IPS DF 4.7 (cell line): ENCODE data around the gene NFIX.

Experiments used
- DNase-seq: peaks from one replicate; pipeline ENCODE4 v3.0.0-alpha.2; 2013; ENCODE audit warnings: low spot score; ENCODE audit errors: extremely low read depth

NFIX gene

DNA sequence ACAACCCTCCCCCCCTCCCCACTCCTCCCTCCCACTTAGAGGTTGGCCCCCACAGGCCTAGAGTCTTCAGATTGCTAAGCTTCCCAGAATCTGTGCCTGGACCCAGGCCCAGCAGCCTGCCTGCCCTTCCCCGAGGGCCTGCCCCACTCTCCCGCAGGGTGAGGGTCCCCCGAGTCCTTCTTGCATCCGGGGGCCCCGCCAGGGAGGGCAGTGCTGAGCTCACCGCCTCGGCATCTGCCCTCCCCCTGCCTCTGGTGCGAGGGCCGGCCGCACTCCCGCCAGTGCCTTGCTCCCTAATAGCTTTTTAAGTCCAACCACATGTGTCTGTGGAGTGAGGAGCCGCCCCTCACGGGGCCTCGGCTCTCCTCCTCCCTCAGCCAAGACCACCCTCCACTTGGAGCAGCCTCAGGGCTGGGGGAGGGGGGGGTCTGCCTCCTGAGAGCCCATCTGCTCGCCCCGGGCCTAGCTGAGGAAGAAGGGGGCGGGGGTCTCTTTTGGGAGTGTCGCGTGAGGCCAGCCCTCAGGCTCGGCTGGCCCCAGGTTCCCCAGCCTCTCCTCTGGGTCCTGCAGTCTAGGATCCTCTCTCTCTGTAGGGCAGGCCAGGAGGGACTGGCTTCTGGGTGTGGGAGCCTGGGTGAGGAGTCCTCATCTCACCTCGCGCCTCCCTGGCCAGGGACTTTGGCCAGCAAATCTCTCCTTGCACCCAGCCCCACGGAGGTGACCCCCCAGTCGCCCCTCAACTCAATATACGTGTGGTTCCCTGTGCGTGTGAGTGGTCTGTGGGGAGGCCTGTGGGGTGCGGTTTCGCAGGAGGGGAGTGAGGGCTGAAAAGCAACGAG, 60.2 kb downstream of the NFIX start:
- DNase-seq: no peak

DNA sequence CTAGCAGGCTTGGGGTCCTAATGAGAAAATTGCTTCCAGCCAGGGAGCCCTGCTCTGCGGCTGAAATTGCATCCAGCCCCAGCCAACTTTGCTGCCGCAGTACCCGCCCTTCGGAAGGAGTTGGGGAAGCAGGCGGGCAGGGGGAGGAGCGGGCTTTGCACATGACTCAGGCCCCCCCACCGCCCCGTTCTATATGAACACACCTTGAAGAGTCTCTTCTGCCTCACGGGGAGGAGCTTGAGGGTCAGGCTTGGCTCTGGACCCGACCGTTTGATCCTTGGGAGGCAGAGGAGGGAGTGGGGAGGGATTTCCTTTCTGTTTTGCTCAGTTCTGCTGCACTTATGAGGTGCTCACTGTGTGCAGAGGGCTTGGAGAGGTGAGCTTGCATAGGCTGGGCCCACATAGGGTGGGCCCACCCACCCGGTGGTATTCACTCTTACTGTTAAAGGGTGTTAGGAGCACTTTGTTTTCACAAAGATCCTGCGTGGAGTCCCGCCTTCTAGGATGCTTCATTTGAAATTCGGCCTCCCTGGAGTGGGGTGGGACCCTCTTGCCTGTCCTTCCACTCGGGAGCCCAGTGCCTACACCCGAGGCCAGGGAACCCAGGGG, 60.9 kb downstream of the NFIX start:
- no peak for DNase-seq

DNA sequence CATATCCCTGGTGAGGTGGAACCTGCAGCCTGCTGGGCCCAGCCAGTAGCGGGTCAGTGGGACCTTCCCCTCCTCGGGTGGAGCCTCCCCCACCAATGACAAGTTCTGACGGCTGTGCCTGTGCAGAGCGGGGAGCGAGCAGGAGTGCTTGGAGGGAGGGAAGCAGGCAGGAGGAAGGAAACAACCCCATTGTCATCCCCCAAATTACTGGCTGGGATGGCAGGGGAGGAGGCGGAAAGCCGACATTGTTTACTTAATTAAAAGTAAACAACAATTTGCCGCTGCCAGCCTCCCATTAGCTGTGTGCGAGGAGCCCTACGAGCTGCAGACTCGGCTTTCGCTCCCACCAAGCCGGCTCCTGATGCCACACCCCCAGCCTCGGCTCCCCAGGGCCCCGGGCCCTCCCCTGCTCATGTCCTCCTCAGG, 61.9 kb downstream of the NFIX start:
- DNase-seq: no peak

DNA sequence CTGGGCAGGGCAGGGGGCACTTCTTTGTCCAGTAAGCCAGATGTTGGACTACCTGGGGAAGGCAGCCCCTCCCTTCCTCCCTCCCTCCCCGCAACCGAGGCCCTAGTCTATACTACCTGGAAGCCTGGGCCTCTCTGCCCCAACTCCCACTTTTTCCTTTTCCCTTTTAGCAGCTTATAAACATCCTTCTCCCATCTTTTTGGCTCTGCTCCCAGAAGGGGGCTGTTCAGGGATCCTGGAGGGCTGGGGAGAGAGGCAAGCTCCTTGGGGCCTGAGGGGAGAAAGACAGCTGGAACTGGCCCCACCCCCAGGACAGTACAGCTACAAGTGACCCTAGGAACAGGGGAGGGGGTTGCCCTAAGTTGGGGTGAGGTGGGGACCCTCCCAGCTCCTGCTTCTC, 62.5 kb downstream of the NFIX start:
- DNase-seq: no peak

DNA sequence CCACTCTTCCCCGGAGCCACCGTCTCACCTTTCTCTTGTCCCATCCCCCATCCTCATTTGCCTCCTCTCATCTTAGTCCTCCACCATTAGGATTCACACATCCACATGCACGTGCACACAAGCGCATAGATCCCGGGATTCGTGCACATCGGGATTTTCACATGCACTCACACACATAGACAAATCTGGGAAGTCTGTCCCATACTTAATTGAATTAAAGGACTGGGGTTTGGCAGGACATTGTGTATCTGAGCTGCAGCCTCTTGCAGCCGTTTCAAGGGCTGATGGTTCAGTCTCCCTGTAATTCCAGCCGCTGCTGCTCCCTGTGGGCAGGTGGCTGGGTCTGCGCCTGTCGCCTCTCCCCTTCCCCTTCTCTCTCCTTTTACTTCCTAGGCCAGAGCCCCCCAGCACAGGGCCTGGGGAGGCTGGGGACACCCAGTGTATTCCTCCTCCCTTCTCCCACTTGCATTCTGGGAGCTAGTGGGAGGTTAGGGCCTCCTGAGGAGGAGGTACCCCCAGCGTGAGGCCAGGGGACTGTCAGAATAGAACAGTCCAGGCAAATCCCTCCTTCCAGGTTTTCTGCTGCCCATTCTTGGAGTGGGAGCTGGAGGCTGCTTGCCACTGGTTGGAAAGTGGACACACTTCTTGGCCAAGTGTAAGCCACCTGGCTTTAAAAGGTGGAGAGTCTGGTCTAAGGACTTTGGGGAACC, 63.8 kb downstream of the NFIX start:
- no peak for DNase-seq

DNA sequence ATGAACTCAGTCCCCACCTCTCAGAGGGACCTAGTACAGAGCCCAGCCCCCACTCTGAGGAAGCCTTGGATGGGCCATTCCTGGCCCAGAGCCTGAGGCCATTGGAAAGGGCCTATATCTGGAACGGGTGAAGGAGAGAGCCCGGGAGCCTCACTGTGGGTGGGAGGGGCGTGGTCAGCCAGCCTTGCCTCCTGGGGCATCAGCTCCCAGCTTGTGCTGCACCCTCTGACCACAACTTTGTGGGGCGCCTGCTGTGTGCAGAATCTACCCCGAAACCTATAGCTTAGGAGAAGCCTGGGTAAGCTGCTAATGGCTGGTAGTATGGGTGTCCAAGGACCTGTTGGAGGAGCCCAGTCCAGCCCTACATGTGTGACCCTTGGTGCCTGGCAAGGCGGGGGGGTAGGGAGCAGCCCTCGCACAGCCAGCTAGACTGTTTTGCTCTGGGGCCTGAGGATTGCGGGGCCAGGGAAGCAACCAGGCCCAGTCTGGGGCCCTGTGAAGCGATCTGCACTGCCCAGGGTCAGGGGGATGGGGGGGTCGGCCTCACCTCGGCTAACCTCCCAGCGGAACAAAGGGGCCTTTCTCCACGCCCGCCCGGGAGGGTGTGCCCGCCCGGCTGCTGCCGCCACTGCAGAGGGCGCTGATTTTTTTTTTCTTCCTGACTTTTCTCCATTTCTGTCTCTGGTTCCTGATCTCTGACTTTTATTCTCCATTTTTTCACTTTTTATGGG, 65.1 kb downstream of the NFIX start:
- DNase-seq: no peak

DNA sequence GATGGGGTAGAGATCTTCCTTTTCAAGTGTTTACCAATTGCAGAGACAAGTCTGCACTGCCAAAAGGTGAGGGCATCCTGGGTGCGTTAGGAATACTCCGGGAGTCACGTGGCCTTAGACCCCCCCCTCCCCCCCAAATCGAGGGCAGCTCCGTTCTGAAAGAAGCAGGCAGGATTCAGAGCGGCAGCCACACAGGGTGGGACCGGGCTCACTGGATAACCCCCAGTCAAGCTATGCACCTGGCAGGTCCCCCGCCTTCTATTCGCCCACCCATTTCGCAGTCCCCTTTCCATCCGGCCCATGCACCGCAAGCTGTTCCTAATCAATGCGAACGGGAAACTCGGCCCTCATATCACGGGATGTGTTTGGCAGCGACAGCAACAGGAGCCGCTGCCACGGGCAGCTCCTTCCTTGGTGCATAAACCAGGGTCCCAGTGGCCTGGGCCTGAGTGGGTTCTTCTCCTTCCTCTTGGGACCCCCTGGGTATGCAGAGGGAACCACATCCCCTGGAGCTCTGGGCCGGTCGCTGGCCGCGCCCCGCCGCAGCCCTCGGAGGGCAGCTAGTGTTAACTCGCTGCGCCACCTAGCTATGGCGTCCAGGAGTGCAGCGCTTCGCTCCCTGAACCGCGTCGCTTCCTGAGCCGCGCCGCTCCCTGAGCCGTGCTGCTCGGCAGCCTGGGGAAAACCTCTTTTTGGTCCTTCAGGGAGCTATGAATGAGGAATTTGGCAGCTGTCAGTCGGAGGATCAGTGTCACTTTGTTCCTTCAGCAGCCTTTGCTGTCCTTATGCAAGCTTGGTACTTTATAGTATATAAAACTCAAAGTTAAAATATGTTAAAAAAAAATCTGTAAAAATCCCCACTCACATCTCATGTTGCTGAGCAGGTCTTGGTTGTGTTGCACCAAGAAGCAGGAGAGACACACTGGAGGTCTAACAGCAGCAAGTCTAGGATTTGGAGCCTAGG, 66.0 kb downstream of the NFIX start:
- peak; percentile 76 for DNase-seq

DNA sequence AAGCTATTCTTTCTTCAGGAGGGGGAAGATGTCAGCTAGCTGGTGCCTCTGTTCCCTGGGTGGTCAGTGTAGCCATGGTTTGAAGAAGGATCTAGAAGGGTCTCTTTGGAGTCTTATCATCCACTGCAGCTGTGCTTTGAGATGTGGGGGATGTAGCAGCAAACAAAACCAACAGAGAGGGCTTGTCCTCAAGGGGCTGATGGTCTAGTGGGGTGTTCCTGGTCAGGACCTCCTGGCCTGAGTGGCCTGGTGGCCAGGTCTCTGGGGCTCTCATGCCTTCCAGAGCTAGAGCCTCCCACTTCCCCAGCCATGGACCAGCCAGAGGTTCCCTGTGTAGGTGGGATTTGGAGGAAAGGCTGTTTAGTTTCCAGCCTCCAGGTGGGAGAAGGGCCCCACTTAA, 67.0 kb downstream of the NFIX start:
- no peak for DNase-seq

DNA sequence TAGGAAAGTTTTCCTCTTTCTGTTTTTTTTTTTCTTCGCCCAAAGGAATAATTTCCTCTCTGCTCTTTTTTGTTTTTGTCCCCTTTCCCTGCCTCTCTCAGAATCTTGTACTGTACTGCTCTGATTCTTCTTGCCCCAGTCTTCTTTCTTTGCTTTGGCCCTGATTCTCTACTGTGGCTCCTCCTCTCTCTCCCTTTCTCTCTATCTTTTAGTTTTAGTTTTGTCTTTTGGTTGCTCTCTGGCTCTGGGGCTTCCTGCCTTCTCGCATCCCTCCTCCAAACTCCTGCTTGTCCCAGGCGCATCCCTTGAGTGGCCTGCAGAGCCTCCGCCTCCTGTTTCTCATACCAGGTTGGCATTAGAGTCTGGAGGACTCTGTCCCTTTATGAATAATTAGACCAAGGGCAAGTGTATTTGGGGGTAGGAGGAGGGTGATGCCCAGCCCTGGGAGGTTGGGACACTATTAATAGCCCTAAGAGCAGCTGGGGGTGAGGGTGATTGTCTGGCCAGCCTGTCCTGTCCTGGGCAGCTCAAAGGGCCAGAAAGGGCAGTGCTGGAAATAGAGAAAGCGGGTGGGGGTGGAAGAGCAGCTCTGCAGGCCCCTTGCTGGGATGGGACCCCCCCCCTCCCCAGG, 68.3 kb downstream of the NFIX start:
- no peak for DNase-seq

DNA sequence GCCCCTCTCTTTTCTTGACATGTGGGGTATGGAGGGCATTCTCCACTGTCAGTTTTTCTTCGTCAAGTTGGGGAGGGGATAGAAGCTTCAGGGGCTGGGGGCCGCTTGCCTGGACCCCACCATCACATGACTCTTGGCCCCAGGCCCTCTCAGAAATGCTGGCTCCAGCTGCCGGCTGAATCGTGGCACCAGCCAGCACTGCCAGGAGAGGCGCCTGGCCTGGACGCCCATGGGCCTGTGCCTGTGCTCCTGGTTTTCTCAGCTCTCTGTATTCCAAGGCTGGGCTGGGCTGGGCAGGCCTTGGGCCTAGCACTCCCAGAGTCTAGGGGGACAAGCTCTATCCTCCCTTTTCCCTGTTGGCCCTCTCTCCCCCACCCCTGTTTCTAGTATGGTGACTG, 68.8 kb downstream of the NFIX start:
- DNase-seq: no peak

DNA sequence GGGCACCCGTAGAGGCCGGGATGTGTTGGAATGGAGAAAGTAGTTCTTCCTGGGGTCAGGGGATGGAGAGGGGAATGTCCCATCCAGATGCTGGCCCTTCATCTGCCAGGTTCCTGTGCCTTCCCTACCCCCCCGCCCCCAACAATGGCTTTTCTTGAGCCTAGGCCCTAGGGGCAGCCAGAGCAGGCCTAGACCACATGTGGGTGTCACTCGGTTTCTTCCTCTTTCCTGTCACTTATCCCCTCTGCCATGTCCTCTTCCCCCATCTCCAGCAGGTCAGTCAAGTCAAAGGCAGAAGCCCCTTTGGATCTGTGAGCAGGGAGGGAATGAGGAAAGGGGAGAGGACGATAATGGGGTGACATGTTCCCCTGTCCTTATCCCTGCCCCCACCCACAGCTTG, 71.0 kb downstream of the NFIX start:
- no peak for DNase-seq

DNA sequence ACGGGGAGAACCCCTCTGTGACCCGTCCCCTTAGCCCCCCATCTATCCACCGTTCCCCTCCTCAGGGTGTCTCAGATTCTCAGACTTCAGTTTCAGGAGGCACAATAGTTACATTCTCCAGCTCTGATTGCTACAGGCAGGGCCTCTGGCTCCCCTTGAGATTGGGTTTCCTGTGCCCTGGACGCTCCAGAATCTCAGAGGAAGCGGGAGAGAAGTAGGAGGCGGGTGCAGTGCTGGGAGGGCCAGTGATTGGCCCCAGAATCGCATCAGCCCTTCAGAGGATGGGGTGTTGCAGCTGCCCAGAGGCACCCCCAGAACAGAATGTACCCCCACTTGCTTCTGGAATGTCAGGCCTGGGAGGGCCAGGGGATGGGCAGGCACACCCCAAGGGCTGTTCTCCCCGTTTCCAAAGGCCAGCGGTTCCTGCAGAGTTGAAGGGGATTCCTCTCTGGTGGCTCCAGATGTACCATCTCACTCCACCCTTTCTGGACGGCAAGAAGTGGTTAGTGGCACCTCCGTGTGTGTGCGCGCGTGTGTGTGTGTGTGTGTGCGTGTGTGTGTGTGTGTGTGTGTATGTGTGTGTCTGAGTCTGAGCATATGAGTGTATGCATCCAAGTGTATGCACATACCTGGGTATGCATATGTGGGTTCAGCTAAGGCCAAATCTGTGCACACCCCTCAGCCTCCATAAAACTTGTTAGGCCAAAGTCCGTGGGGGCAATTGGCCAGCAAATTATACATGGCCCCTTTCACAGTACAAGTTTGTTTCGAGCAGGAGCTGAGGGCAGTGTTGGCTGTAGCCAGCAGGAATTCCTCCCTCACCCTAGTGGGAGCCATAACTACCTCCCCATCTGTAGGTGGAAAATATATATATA, 71.9 kb downstream of the NFIX start:
- no peak for DNase-seq

DNA sequence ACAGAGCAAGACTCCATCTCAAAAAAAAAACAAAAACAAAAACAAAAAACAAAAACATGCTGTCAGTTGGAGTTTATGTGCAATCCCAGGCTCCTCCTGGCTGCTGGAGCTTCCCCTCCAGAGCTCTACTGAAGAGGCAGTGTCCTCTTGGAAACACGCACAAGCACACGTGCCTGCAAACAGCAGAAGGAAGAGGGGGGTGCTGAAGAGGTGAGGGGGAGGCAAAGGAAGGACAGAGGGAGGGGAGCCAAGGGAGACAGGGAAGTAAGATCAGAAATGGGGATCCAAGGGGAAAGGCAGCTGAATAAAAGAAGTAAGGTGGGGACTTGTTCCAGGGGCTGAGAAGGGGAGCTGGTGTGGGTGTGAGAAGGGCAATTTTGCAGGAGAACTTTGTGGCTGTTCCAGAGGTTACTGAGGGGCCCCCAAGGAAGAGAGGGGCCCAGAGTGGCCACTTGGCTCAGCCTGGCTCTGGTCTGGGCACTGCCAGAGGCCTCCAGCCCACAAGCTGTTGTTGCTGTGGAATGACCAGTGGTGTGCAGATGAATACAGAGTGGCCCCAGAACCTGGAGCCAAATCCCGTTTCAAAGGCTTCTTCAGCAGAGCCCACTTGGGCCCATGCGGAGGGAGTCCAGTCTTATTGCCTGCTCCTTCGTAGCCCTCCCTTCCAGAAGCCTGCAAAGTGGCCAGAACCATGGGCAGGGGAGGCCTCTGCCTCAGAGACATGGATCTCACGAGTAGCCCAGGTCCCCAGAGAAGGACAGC, 73.0 kb downstream of the NFIX start:
- DNase-seq: no peak

DNA sequence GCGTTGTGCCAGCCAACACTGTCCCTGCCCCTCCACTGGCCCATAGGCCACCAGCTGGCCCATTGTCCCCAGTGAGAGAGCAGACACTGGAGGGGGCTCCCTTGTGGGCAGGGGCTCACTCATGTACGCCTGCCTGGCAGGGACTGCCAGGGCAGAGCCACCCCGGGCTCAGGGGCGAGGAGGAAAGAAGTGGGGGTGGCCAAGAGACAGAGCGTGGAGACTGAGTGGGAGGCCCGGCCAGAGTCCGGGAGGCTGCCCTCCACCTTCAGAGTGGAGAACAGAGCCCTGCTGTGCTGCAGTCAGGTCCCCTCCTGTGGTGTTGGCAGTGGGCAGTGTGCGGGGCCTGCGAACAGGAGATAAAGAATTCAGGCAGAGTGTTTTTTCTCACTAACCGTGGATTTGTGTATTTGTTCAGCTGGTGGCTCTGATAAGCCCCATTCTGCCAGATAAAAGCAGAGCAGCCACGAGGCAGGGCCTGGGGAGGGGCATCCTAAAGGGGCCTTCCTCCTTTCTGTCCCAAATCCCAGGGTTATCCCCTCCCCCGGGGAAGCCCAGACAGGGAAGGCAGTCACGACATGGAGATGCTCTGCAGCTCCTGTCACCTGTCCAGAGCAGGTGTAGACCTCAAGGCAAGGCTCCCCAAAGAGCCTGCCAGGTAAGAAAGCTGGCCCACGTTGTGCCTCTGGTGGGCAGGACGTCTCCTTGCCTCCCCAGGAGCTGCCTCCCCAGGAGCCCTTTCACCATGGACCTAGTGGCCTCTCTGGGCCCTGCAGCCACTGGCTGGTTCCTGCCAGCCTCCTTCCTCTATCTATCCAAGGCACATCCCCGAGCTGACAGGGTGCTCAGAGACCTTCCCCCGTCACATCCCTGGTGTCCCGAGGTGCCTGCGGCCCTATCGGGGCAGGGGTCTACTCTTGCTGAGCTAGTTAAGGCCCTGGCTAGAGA, 74.4 kb downstream of the NFIX start:
- DNase-seq: no peak

DNA sequence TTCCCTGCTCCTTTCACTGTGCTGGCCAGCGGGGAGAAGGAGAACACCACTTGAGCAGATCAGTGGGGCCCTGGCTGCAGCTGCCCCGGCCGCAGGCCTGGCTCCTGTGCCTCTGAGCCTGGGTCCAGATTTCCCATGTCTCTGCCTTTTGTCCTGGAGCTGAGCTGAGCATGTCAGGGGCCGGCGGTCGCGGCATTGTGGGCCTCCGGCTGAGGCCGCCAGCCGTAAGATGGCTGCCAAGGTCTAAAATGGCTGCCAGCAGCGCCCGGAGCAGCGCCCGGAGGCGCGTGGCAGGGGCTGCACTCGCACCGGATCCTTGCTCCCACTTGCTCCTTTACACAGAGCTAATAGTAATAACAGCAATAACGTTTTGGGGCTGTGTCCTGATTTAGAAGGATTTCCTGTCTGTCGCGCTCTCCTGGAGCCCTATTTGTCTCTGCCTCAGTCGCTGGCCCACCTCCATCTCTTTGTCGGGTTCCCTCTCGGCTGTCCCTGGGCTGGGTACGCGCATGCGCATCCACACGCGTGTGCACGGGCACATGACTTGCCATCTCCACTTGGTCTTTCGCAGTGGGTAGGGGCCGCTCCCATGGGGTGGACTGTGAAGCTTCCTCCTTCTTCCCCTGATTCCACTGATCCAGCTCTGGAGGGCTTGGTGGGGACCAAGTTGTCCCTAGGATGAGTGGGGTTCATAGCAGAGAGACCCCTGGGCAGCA, 75.3 kb downstream of the NFIX start:
- DNase-seq: no peak

DNA sequence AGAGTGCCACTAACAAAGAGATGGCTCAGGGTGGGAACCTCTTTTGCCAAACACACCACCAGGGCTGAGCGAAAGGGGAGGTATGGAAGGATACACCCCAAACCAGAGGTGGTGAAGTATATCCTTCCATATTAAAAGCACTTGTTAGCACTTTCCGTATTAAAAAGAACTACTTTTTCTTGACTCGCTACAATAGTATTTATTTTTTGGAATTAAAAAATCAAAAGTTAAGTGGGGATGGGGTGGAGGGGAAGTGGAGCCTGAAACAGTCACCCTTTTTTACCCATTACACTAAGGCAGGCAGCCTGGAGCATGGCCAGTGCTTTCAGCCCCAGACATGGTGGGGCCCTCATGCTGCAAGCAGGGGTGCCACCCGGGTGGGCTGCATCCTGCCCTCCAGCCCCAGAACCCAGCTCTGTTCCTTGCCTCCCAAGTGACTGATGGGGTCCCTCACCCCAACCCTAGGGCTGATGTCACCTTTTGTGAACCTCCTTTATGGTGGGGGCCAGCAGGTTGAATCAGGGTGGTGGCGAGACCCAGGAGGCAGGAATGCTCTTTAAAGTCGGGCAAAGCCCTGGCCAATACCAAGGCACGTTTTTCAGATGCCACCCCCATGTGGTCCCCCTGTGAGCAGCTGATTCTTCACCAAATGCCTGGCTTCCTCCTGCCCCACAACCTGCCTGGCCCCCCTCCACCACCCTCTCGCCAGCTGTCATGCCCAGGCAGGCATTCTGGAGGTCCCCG, 76.3 kb downstream of the NFIX start:
- no peak for DNase-seq
